Fibroblast of lung (primary cell): ENCODE results near the gene NTRK2.

Experiments used
- EZH2 ChIP-seq: IDR thresholded peaks from 2 replicates; pipeline ENCODE4 v1.5.1; 2012; ENCODE audit warnings: low read length, control low read depth, mild to moderate bottlenecking; ENCODE audit errors: missing control alignments
- TF ChIP-seq, protein P1 (sequence below), 2 donors: IDR thresholded peaks in 1 of 2; conservative IDR thresholded peaks in 1 of 2; 1 replicate in 1 of 2; 2 replicates in 1 of 2; pipeline ENCODE4 v1.5.1; 2011 to 2012; ENCODE audit warnings: low read length in 2 of 2, control low read depth in 1 of 2, inconsistent platforms in 1 of 2, low read depth in 1 of 2, mild to moderate bottlenecking in 1 of 2

DNA sequence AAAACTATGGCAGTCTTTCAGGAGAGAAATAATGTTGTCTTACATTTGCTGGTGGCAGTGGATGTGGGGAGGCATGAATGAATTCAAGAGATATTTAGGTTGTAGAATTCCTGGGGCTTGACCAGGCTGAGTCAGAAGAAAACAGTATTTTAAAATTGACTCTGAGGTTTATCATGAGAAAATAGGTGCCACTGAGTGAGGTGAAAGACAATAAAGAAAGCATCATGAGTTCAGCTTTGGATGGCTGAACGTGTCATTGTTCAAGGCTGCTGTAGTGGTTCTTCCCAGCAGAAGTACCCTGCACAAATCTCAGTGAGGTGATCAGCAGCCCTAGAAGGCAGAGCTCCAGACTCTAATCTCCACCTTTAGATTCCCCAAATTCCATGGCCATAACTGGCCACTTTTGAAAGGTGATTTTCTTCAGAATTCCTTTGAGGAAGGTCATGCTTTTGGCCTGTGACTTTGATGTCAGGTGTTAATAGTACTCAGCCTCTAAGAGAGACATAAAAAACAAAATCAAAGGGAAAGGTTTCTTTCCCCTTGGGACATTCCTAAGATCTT, 395.4 kb downstream of the NTRK2 start:
- TF ChIP-seq, protein P1, sequence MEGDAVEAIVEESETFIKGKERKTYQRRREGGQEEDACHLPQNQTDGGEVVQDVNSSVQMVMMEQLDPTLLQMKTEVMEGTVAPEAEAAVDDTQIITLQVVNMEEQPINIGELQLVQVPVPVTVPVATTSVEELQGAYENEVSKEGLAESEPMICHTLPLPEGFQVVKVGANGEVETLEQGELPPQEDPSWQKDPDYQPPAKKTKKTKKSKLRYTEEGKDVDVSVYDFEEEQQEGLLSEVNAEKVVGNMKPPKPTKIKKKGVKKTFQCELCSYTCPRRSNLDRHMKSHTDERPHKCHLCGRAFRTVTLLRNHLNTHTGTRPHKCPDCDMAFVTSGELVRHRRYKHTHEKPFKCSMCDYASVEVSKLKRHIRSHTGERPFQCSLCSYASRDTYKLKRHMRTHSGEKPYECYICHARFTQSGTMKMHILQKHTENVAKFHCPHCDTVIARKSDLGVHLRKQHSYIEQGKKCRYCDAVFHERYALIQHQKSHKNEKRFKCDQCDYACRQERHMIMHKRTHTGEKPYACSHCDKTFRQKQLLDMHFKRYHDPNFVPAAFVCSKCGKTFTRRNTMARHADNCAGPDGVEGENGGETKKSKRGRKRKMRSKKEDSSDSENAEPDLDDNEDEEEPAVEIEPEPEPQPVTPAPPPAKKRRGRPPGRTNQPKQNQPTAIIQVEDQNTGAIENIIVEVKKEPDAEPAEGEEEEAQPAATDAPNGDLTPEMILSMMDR (conservative IDR thresholded peaks at IDR 0.05 in 1 of 2, IDR thresholded peaks at IDR 0.05 in 1 of 2; ENCODE audit: low read depth in 1 of 2, low read length in 2 of 2), result no peak
- no peak for TF ChIP-seq EZH2
